HG03432 (cell line): ENCODE measurements around the gene GPC6.

Experiments used
- ATAC-seq: cut with Tn5 transposase; IDR thresholded peaks from one replicate; pipeline ENCODE4 v1.9.1; 2021; ENCODE audit warnings: mild to moderate bottlenecking, moderate library complexity; ENCODE audit not compliant: unreplicated experiment

GPC6 gene

GRCh38 chr13:94362411-94362909 is 1135.9 kb downstream of the GPC6 start:
- ATAC-seq, result peak; percentile 99

GRCh38 chr13:94366677-94367076 is 1140.1 kb downstream of the GPC6 start:
- ATAC-seq, result no peak

- no peak for ATAC-seq
Observed at GRCh38 chr13:94369972-94370436, 1143.4 kb downstream of the GPC6 start.

GRCh38 chr13:94371855-94372254 is 1145.2 kb downstream of the GPC6 start:
- ATAC-seq, result no peak

GRCh38 chr13:94382517-94382916 is 1155.9 kb downstream of the GPC6 start:
- ATAC-seq, result no peak

- ATAC-seq, result no peak
Observed at GRCh38 chr13:94382960-94383359, 1156.4 kb downstream of the GPC6 start.

GRCh38 chr13:94384231-94384905 is 1157.8 kb downstream of the GPC6 start:
- no peak for ATAC-seq

- no peak for ATAC-seq
Observed at GRCh38 chr13:94387047-94387446, 1160.4 kb downstream of the GPC6 start.

GRCh38 chr13:94389604-94390351 is 1163.2 kb downstream of the GPC6 start:
- ATAC-seq, result no peak

GRCh38 chr13:94390881-94391280 is 1164.3 kb downstream of the GPC6 start:
- no peak for ATAC-seq

GRCh38 chr13:94394723-94395122 is 1168.1 kb downstream of the GPC6 start:
- ATAC-seq, result no peak

- peak; percentile 39 for ATAC-seq
Observed at GRCh38 chr13:94395860-94396259, 1169.3 kb downstream of the GPC6 start.

- ATAC-seq, result no peak
Observed at GRCh38 chr13:94399812-94400211, 1173.2 kb downstream of the GPC6 start.

- ATAC-seq, result no peak
Observed at GRCh38 chr13:94400874-94401273, 1174.3 kb downstream of the GPC6 start.

- ATAC-seq, result no peak
Observed at GRCh38 chr13:94408314-94409036, 1181.9 kb downstream of the GPC6 start.

- ATAC-seq, result no peak
Observed at GRCh38 chr13:94411747-94412146, 1185.1 kb downstream of the GPC6 start.

- no peak for ATAC-seq
Observed at GRCh38 chr13:94412870-94413597, 1186.4 kb downstream of the GPC6 start.

- ATAC-seq, result no peak
Observed at GRCh38 chr13:94413598-94413944, 1187.0 kb downstream of the GPC6 start.

GRCh38 chr13:94414141-94414540 is 1187.5 kb downstream of the GPC6 start:
- no peak for ATAC-seq

GRCh38 chr13:94414708-94415107 is 1188.1 kb downstream of the GPC6 start:
- no peak for ATAC-seq
